AG04450 (cell line): ENCODE data around the gene TACC3. TPM values are rescaled to one million over a fixed set of nuclear protein-coding genes. Genes with fewer than 3 reads are reported as not detected.

Experiments used
- CTCF ChIA-PET: fragments of 300-600, 350-600 bp; formaldehyde crosslinking; extraction: SDS; loops from one replicate; lab custom pipeline; 2022; ENCODE audit warnings: antibody characterized with exemption, inconsistent platforms; lab: Charles Lee
- POLR2A ChIA-PET: fragments of 350-600 bp; formaldehyde crosslinking; extraction: SDS; loops from one replicate; lab custom pipeline; 2021; ENCODE audit warnings: antibody characterized with exemption, inconsistent platforms; lab: Yijun Ruan, JAX
- DNase-seq: peaks from one replicate; pipeline ENCODE4 v3.0.0-alpha.2; 2011; ENCODE audit warnings: low read depth, low spot score
- H3K27ac ChIP-seq: one replicate; pipeline ENCODE4 v1.5.1; 2012; ENCODE audit warnings: low read depth, low read length, control low read depth
- H3K27me3 ChIP-seq: one replicate; pipeline ENCODE4 v1.6.0; 2012; ENCODE audit warnings: low read length; ENCODE audit not compliant: control insufficient read depth, insufficient read depth
- H3K4me3 ChIP-seq: 2 replicates; pipeline ENCODE4 v1.5.1; 2011; ENCODE audit warnings: mild to moderate bottlenecking, low read depth, low read length, control low read depth
- H3K9me3 ChIP-seq: 2 replicates; pipeline ENCODE4 v1.5.1; 2012; ENCODE audit warnings: low read length; ENCODE audit not compliant: control insufficient read depth, insufficient read depth
- polyA plus RNA-seq: library from polyadenylated mRNA; depleted of rRNA; stranded (reverse); fragments of >200 nt; gene quantifications from 2 replicates; pipeline ENCODE4 v1.2.3, GENCODE V29; 2011
- TF ChIP-seq, protein P1 (sequence below): IDR thresholded peaks from 2 replicates; pipeline ENCODE4 v1.5.1; 2011; ENCODE audit warnings: low read depth, low read length, control low read depth, inconsistent platforms

Gene TACC3
- polyA plus RNA-seq, 1 experiment = 8.5 TPM

DNA sequence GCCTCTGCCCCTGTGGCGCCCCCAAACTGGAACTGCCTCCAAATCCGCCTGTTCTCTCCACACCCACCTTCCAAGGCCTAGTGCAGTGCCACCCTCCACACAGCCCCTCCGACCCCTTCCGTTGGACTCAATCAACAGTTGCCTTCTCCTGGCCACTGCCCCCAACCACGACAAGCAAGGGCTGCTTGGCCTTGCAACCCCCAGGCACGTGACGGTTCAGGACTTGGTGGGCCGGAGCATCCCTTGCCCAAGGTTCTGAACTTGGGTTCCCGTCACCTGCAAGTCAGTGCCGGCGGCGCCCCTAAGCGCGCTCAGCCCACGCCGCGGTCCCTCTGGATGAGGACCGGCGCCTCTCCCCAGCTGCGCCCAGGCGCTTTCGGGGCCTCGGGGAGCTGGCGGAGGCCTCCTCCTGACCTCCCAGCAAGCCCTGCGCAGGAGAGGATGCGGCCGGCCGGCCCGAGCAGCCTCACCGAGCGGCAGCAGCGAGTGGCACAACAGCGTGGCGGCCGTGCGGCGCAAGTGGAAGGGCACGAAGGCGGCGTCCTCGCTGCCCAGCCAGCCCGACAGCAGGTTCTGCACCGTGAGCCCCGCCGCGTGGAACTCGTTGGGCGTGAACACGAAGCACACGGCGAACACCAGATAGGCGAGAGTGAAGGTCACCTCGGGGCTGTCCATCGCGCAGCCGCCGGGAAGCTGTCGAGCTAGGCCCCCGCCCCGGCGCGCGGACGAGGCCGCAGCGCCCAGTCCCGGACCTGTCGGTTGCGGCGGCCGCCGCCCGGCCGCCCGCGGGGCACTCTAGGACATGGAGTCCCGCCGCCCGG, 948 bp upstream of the TACC3 start:
- CTCF ChIA-PET = interaction anchor here (1.7 to 8.0 kb wide), 2 partner anchors 27 to 28 kb away, joined by 8 to 94 read pairs; no protein-coding TSS in a partner anchor
- H3K9me3 ChIP-seq = no peaks in the 10 kb centered on the region; the same call in 1 of the 2 replicates
- H3K4me3 ChIP-seq = peak overlapping the region; percentile 77
- no peaks in the 10 kb centered on the region for H3K27me3 ChIP-seq
- POLR2A ChIA-PET = interaction anchor here (0.7 to 2.0 kb wide), 4 partner anchors 8 to 136 kb away, joined by 3 to 21 read pairs (median 4); partner anchors contain the start of gene SLBP
- TF ChIP-seq, protein P1, sequence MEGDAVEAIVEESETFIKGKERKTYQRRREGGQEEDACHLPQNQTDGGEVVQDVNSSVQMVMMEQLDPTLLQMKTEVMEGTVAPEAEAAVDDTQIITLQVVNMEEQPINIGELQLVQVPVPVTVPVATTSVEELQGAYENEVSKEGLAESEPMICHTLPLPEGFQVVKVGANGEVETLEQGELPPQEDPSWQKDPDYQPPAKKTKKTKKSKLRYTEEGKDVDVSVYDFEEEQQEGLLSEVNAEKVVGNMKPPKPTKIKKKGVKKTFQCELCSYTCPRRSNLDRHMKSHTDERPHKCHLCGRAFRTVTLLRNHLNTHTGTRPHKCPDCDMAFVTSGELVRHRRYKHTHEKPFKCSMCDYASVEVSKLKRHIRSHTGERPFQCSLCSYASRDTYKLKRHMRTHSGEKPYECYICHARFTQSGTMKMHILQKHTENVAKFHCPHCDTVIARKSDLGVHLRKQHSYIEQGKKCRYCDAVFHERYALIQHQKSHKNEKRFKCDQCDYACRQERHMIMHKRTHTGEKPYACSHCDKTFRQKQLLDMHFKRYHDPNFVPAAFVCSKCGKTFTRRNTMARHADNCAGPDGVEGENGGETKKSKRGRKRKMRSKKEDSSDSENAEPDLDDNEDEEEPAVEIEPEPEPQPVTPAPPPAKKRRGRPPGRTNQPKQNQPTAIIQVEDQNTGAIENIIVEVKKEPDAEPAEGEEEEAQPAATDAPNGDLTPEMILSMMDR = no peak
- DNase-seq = no peak
- peak overlapping the region; percentile 57 for H3K27ac ChIP-seq

GRCh38 chr4:1721666-1722550, 587 bp downstream of the TACC3 start:
- H3K4me3 ChIP-seq = peak overlapping the region; percentile 61
- H3K9me3 ChIP-seq = no peaks in the 10 kb centered on the region; the same call in 1 of the 2 replicates
- DNase-seq = no peak
- no peaks in the 10 kb centered on the region for H3K27me3 ChIP-seq
- ChIA-PET POLR2A (interaction anchor here (0.8 to 2.2 kb wide), 4 partner anchors 9 to 29 kb away, joined by 3 to 21 read pairs (median 5); partner anchors contain the start of gene SLBP), CTCF (interaction anchor here (8.0 kb wide), 1 partner anchor 29 kb away, joined by 94 read pairs; no protein-coding TSS in a partner anchor)
- TF ChIP-seq, protein P1 = no peak
- H3K27ac ChIP-seq = no peak overlapping the region

DNA sequence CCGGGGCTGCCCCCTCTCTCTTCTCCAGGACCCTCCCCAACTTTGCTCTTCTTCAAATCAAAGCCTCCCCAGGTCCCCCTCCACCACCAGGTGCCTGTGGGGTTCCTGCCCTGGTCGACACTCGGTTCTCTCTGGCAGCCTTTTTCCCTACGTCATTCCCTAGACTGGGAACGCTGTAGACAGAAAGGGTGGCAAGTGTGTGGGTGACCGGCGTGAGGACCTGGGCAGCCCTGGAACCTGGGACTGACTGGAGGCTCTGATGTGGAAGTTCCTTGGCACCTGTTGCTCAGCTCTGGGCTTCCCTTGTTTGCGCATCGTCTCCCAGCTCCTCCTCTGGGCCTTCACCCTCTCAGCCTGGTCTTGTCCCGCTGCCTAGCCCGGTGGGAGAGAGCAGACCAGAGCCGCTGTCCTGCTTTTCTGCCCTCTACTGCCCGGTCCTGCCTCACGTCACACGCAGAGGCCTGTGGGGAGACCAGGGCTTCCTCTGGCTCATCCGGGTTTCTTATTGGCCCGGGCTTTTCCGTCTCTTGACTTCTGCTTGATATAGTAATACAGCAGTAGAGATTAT, 1.3 kb downstream of the TACC3 start:
- CTCF ChIA-PET = interaction anchor here (8.0 kb wide), 1 partner anchor 30 kb away, joined by 94 read pairs; no protein-coding TSS in a partner anchor
- H3K27ac ChIP-seq = no peak overlapping the region

GRCh38 chr4:1723131-1723801, 1.9 kb downstream of the TACC3 start:
- TF ChIP-seq, protein P1 = no peak
- DNase-seq = no peak
- POLR2A ChIA-PET = interaction anchor here (2.2 kb wide), 1 partner anchor 11 kb away, joined by 6 read pairs; the partner anchor contains the start of gene SLBP
- CTCF ChIA-PET = interaction anchor here (8.0 kb wide), 1 partner anchor 31 kb away, joined by 94 read pairs; no protein-coding TSS in a partner anchor
- Histone ChIP-seq H3K27me3 (no peaks in the 10 kb centered on the region), H3K9me3 (no peaks in the 10 kb centered on the region; the same call in 1 of the 2 replicates), H3K4me3 (peak overlapping the region; percentile 25; the same call in 1 of the 2 replicates), H3K27ac (no peak overlapping the region)

More for the DNA sequence above, 1.3 kb downstream of the TACC3 start:
- Histone ChIP-seq H3K27me3 (no peaks in the 10 kb centered on the region), H3K9me3 (no peaks in the 10 kb centered on the region; the same call in 1 of the 2 replicates), H3K4me3 (peak overlapping the region; percentile 61)
- POLR2A ChIA-PET = interaction anchor here (2.2 kb wide), 1 partner anchor 10 kb away, joined by 6 read pairs; the partner anchor contains the start of gene SLBP
- TF ChIP-seq, protein P1 = no peak
- no peak for DNase-seq
